GM18517 (cell line): ENCODE results near the gene CALM1.

ENCODE experiments used
- ATAC-seq: cut with Tn5 transposase; IDR thresholded peaks from one replicate; pipeline ENCODE4 v1.9.1; 2021; ENCODE audit warnings: mild to moderate bottlenecking, moderate library complexity; ENCODE audit not compliant: unreplicated experiment

Gene CALM1

DNA sequence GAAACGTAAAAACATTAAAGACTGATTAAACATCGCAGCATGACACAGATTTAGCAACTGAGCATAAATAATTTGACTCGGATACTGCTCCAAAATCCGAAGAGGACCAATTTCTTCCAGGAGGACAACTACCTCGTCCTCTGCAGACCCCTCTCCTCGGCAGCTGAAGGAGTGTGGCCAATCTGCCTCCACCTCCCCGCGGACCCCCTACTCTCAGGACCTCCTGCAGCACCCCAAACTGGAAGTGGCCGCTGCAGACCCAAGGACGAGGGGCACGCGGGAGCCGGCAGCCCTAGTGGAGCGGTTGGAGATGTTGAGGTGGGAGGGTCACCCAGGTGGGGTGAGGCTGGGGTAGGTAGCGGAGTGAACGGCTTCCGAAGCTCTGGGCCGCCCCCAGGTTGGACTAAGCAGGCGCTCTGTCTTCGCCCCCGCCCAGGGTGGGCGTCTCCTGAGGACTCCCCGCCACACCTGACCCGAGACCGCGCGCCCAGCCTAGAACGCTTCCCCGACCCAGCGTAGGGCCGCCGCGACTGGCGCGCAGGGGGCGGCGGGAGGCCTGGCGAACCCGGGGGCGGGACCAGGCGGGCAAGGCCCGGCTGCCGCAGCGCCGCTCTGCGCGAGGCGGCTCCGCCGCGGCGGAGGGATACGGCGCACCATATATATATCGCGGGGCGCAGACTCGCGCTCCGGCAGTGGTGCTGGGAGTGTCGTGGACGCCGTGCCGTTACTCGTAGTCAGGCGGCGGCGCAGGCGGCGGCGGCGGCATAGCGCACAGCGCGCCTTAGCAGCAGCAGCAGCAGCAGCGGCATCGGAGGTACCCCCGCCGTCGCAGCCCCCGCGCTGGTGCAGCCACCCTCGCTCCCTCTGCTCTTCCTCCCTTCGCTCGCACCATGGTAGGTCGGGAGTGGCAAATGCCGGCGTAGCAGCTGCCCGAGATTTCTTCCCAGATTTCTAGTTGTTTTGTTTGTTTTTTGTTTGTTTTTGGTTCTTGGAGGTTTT, at the start of gene CALM1:
Gene CALM1 (plus strand): TSS at position 689 of the 999 bp plus-strand sequence. CDS start 202 bp downstream, at position 891.
- peak; percentile 67 for ATAC-seq

DNA sequence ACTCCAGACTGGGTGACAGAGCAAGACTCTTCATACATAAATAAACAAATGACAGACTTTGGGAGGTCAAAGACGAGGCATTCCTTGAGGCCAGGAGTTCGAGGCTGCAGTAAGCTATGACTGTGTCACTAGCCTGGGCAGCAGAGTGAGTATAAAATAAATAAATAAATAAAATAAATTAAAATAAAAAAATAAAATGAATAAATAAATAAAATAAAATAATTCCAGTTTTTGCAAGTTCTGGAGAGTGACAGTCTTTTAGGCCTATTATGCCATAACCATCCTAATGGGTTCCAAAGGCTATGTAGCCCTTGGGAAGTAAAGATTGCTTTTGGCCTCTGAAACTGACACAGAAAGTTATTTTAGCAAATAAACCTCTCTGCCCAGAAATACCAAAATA, 48.6 kb upstream of the CALM1 start:
- ATAC-seq = no peak

DNA sequence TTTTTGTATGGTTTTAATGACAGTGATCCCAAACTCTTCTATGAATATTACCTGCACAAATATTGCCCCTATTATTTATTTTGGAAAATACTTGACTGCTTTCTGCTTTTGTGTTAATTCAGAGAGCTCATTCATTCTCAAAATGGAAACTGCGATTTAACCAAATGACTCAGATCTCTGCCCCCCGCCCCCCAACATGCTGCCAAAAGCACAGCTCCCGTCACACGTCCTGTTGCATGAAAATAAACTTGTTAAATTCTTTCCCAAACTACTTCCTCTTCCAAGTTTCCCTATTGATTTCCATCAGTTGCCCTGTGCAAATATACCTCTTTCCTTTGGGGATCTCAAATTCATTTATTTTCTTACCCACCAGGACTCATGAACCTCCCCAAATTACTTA, 47.1 kb upstream of the CALM1 start:
- ATAC-seq = no peak

DNA sequence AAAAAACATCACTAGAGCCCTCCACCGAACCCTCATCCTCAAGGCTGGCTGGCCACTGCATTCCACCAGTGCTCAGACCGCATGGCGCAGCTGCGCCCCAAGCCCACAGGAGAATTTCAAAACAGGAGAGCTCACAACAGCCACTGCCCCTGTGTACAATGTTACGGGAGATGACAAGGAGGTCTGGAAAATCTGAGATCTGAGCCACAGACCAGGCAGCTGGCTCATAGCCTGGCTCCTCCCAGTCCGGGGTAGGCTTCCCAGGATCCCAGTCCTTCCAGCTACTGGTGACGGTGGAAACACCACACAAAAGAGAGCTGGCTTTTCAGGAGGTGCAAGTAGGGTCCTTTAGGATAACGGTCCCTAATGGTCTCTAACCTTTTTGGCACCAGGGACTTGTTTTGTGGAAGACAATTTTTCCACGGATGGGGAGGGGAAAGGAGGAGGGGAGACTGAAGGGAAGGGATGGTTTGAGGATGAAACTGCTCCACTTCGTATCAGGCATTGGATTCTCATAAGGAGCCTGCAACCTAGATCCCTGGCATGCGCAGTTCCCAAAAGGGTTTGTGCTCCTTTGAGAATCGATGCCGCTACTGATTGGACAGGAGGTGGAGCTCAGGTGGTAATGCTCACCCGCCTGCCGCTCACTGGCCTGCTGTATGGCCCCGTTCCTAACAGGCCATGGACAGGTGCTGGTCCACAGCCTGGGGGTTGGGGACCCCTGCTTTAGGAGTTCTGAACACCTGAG, 42.1 kb upstream of the CALM1 start:
- no peak for ATAC-seq

DNA sequence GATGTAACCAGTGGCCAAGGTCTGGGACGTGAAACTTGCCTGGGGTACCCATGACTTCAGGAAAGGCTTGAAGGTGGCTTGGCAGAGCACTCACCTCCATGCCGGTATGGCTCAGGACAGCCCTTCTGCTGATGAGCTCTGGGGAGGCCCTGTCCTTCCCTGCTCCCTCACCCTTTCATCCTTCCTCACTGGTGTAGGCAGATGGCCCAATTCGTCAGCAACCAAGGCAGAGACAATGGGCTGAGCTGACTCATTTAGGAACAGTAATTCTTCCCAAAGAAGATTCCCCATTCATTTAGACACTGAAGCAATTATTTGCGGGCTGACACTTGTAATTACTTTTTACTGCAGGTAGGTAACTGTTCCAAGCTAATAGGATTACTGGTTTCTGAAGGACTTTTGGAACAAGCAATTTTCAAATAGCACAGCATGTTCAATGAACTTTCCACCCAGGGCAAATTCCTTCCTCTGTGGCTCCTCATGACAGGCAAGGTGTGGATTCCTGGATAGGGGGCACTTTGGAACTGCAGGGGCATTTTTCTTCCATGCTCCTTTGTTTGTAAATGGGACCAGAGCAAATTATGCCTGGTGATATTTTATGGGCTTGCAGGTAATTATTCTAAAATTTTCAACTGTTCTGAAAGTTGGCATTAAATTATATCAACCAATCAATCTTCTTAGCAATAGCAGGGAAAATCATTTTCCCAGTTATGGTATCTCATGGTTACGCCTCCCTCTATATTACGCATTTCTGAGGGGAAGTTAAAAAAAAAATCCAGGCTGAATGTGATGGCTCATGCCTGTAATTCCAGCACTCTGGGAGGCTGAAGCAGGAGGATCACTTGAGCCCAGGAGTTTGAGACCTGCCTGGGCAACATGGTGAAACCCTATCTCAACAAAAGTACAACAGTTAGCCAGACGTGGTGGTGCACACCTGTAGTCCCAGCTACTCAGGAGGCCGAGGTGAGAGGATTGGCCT, 41.0 kb upstream of the CALM1 start:
- ATAC-seq = no peak

DNA sequence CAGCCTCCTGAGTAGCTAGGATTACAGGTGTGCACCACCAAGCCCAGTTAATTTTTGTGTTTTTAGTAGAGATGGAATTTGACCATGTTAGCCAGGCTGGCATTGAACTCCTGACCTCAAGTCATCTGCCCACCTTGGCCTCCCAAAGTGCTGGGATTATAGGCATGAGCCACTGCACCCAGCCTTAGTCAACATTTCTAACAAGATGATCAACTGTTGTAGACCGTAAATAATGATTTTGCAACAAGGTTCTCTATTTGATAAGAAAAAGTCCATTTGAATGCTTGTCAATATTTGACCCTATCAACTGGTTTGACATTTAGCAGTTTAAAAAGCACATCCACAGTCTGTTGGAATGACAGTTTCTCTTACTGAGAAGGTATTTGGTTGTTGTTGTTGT, 39.9 kb upstream of the CALM1 start:
- ATAC-seq = no peak

DNA sequence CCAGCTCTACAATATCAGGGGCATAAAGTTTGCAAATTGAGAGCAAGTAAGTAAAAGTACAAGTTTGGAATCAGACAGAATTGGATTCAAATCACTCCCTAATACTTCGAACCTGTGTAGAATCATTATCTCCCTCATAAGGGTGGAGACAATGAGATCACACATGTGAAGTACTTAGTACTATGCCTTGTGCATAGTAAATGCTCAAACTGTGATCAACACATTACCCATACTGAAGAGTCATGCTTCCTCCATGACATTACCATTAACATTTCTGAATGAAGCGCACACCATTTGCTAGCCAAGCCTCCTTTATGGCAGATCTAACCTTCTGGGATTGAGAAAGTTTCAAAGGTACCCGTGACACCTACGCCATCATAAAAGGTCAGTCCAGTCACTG, 38.5 kb upstream of the CALM1 start:
- ATAC-seq = no peak

DNA sequence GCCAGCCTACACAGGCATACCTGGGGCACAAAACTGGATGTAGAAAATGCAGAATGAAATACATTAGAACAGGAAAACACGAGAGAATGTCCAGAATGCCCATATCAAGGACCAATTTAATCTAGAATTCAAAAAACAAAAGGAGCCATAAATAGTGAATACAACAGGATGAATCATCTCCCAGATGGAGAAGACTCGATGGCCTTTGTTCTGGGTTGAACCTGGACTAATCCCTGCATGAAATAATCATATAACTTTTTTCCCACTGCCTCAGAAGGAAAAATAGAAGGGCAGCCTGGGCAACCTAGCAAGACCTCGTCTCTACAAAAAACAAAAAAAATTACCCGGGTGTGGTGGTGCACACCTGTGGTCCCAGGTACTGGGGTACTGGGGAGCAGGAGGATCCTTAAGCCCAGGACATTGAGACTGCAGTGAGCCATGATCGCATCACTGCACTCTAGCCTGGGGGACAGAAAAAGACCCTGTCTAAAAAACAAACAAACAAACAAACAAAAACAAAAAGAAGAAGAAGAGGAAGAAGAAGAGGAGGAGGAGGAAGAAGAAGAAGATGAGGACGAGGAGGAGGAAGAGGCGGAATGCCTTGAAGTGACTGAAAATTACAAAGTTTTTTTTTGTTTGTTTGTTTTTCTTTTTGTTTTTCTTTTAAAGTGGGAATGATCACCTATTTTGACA, 34.8 kb upstream of the CALM1 start:
- no peak for ATAC-seq

DNA sequence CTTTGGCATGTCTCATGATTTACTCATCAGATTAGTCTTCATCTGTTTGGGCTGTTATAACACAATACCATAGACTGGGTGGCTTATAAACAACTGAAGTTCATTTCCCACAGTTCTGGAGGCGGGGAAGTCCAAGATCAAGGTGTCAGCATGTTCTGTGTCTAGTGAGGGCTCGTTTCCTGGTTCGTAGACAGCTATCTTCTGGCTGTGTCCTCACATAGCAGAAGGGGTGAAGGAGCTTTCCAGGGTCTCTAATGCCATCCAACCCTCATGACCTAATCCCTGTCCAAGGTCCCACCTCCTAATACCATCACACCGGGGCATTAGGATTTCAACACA, 34.3 kb upstream of the CALM1 start:
- no peak for ATAC-seq

DNA sequence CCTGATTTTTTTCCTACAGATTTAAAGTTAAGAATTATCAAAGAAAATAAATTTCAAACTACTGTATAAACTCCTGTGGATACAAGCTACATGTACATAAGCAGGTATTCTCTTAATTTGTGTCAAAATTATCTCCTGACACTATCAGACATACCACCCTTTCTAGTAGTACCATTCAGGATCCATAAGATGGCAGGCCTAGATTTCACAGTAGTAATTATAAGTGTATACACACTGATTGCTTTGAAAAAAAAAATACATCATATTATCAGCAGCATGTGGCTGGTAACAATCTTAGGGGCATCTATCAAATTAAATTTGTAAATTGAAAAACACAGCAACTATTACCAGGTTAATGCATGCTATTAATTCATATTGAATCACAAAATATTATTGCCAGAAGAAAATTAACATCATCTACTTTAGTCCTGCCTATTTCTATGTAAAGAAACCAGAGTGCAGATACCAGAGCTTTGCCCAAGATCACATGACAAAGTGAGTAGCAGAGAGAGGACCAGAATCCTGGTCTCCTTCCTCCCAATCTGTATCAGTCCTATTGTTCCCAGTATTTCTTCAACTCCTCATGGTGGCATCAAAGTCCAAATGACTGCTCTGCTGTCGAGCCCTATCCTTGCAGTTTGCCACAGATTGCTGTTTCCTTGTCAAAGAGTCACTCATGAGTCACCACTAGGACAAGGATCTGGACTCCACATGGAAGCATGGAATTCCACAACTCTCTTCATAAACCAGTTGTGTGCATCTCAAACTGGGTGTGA, 27.7 kb upstream of the CALM1 start:
- no peak for ATAC-seq

DNA sequence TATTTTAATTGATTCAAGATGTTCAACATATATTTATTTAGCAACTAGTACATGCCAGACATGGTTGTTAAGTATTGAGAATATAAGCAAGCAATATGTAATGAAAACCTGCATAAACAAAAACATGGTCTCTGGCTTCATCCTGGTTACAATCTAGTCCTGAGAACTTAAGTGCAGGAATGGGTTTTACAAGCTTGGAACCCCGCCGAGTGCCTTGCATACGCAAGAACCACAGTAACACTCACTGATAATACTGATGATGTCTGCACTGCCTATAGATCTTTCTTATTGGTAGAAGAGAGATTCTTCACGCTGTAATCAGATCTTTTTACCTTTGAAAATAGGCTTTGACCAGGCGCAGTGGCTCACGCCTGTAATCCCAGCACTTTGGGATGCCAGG, 22.9 kb upstream of the CALM1 start:
- no peak for ATAC-seq

DNA sequence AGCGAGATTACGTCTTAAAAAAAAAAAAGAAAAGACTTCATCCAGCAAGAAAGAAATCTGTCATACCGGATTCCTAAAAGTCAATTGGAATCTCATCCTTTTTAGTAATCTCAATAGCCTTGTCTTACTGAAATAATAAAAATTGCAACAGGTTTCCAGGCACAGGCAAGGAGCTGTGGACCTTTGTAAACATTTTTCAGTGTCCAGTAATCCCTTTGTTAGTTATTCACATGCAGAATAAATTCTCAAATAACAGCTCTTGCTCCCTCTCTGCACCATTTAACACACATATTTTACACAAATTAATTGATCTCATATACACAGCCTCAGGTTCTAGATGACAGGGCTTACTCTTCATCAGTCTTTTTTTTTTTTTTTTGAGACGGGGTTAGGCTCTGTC, 22.0 kb upstream of the CALM1 start:
- ATAC-seq = no peak

DNA sequence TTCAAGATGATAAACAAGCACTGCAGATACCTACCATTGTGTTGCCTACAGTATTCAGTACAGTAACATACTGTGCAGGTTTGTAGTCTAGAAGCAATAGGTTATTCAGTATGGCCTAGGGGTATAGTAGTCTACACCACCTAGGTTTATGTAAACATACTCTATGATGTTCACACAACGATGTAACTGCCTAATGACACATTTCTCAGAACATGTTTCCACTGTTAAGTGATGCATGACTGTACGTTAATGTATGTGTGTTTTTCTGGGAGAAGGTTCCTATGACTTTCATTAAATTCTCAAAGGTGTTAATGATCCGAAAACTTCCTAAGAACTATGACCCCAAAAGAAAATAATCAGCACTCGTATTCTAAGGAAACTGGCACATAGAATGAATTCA, 20.9 kb upstream of the CALM1 start:
- ATAC-seq = no peak

DNA sequence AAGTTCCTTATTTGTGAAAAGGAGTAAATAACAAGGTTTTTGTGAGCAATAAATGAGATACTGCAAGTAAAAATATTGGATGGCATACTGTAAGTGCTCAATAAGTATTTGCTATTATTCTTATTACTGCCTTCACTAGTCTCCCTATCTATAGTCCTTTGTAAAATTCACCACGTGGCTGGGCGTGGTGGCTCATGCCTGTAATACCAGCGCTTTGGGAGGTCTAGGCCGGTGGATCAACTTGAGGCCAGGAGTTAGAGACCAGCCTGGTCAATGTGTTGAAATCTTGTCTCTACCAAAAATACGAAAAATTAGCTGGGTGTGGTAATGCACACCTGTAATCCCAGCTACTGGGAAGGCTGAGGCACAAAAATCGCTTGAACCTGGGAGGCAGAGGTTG, 18.6 kb upstream of the CALM1 start:
- no peak for ATAC-seq

DNA sequence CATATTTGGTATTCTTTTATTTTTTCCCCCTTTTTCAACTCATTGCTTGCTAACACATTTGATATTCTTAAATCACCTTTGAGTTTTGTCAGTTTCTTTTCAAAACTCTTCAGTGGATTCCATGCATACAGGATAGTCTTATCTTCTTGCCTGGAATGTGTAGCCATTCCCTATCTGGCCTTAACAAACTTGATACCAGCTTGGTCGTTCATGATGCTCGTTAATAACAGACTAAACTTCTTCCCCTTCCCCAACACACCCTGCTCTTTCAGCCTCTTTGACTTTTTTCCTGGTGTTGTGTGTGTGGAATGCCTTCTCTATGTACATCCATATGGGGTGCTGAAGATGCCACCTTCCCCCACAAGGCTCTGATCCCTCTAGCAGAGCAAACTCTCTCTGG, 17.7 kb upstream of the CALM1 start:
- ATAC-seq = no peak

DNA sequence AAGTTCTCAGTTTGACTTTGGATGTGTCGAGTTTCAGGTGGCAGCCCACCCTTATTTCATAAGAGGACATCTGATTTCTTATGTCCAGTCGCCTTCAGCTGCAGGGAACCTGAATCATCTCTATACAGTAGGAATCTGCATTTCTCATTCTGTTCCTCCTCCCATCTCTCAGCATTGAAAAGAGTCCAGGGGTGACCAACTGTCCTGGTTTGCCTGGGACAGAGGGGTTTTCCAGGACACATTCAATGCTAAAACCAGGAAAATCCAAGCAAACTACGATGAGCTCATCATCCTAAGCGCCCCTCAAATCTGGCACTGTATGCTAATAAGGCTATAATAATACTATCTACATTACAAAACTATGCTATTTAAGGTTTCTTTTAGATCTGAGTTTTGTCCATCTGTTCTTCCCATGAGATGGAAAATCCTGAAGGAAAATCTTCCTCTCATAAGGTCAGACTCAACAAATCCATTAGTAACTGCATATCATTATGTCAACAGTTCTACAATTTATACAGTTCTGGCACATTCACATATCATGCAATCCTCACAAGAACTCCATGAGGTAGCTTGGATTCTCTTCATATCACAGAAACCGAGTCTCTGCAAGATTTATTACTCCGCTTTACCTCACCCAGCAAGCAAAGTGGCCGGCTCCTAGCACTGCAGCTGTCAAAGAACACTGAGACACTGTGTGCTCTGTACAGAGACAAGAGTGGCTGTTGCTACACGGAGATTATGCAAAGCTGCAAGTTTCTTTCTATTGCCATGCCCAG, 15.6 kb upstream of the CALM1 start:
- no peak for ATAC-seq

DNA sequence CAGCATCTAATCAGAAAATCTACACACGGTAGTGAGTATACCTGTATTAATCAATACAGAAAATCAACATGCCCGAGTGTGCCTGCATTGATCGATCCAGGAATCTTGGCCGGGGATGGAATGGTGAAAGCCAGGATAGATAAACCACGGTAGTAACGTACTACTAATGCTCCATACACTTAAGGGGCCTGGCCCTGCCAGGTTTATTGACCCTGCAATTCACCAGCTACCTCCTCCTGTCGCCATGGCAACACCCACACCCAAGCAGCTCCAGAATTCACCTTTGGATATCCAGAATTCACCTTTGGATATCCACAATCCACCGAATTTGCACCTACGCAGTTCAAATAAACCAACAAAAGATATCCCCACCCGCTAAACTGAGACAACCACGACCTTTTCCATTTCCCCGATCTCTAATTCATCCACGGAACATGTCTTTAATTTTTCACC, 14.8 kb upstream of the CALM1 start:
- ATAC-seq = no peak

DNA sequence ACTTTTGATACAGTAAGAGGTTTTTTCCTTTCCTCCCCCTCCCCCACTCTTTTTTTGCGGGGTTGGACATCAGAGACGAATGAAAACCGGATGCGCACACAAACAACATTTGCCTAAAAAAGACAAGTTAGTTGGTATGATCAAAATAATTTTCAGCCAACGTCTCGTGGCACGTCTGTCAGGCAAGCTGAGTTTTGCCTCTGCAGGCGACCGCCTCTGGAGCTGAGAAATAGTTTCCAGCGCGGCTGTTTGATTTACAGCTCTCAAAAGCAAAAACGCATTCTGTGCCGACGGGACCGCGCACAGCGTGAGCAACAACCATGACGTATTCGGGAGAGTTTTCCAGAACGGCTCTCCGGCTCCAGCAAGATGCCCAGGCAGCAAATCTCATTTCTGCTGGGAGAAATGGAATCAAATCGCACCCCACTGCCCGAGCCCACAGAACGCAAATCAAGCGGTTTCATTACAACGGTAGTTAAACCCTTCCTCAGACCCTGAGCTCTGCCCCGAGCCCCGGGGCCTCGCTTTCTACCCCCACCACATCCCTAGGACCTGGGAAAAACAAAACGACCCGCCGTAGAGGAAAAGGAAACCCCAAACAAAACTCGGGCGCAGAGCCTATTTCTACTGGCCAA, 14.2 kb upstream of the CALM1 start:
- peak; percentile 29 for ATAC-seq
